ENCODE measurements around the gene WLS. TPM values are rescaled to one million over a fixed set of nuclear protein-coding genes. Genes with fewer than 3 reads are reported as not detected.
"Not testable (repeated sequence)": the region's sequence is repeated elsewhere in the genome, so short reads cannot be mapped to it uniquely, and the experiment has no call there.

WLS gene
- total RNA-seq, 4 donors from 2014 or later = 34.8 to 78.9 (median 44.4) TPM

- no peak overlapping the region for H3K4me3 ChIP-seq
- no peak overlapping the region for H3K27ac ChIP-seq
- TF ChIP-seq, protein P1, sequence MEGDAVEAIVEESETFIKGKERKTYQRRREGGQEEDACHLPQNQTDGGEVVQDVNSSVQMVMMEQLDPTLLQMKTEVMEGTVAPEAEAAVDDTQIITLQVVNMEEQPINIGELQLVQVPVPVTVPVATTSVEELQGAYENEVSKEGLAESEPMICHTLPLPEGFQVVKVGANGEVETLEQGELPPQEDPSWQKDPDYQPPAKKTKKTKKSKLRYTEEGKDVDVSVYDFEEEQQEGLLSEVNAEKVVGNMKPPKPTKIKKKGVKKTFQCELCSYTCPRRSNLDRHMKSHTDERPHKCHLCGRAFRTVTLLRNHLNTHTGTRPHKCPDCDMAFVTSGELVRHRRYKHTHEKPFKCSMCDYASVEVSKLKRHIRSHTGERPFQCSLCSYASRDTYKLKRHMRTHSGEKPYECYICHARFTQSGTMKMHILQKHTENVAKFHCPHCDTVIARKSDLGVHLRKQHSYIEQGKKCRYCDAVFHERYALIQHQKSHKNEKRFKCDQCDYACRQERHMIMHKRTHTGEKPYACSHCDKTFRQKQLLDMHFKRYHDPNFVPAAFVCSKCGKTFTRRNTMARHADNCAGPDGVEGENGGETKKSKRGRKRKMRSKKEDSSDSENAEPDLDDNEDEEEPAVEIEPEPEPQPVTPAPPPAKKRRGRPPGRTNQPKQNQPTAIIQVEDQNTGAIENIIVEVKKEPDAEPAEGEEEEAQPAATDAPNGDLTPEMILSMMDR (IDR thresholded peaks at IDR 0.05) = no peak
- TF ChIP-seq EP300 (IDR thresholded peaks at IDR 0.05) = no peak
- TF ChIP-seq POLR2A (IDR thresholded peaks at IDR 0.05) = no peak
- H3K4me1 ChIP-seq = no peaks in the 10 kb centered on the region
- DNase-seq (ENCODE audit: low spot score in 2 of 2) = no peak
- no peaks in the 10 kb centered on the region for H3K9me3 ChIP-seq
- H3K27me3 ChIP-seq = no peaks in the 10 kb centered on the region
- 68 to 76% methylated on average over 4 of the region's 4 CpGs for WGBS, 2 donors
- H3K36me3 ChIP-seq = no peaks in the 10 kb centered on the region
These were observed 41.2 kb upstream of the WLS start for GRCh38 chr1:68273530-68273929.

DNA sequence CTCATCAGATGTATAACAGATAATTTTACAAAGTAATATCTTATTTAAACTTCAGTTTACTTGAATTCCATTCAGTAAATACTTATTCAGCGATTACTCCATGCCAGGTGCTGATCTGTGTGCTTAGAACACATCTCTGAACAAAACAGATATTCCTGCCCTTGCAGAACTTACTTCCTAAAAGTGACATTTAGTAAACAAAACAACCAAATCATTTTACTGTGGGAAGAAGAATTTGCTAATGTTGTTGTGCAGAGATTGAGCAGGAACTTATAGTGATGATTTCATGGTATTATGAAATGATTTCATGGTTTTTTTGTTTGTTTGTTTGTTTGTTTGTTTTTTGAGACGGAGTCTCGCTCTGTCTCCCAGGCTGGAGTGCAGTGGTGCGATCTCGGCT, 39.3 kb upstream of the WLS start:
- TF ChIP-seq EP300 (IDR thresholded peaks at IDR 0.05) (no peak), POLR2A (IDR thresholded peaks at IDR 0.05) (no peak)
- TF ChIP-seq, protein P1 (IDR thresholded peaks at IDR 0.05) = no peak
- H3K4me1 ChIP-seq = no peaks in the 10 kb centered on the region
- no peak for DNase-seq (ENCODE audit: low spot score in 2 of 2)
- H3K27me3 ChIP-seq = no peaks in the 10 kb centered on the region
- 78 to 82% methylated on average over 5 of the region's 5 CpGs for WGBS, 2 donors
- H3K9me3 ChIP-seq = no peaks in the 10 kb centered on the region
- H3K4me3 ChIP-seq = no peak overlapping the region
- H3K27ac ChIP-seq = no peak overlapping the region
- H3K36me3 ChIP-seq = no peaks in the 10 kb centered on the region

DNA sequence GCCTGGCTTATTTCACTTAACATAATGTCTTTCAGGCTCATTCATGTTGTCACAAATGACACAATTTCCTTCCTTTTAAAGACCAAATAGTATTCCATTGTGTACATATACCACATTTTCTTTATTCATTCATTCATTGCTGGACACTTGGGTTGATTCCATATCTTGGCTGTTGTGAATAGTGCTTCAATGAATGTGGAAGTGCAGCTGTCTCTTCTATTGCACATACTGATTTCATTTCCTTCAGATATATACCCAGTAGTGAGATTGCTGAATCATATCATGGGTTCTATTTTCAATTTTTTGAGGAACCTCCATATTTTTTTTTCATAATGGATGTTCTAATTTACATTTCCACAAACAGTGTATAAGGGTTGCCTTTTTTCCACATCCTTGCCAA, 38.6 kb upstream of the WLS start:
- no peak for DNase-seq (ENCODE audit: low spot score in 2 of 2)
- Histone ChIP-seq H3K27ac (no peak overlapping the region), H3K9me3 (no peaks in the 10 kb centered on the region), H3K4me3 (no peak overlapping the region), H3K4me1 (no peaks in the 10 kb centered on the region), H3K27me3 (no peaks in the 10 kb centered on the region), H3K36me3 (no peaks in the 10 kb centered on the region)
- TF ChIP-seq, protein P1 (IDR thresholded peaks at IDR 0.05) = no peak
- TF ChIP-seq EP300 (IDR thresholded peaks at IDR 0.05) = peak in 1 of 2 donors; percentile 8

DNA sequence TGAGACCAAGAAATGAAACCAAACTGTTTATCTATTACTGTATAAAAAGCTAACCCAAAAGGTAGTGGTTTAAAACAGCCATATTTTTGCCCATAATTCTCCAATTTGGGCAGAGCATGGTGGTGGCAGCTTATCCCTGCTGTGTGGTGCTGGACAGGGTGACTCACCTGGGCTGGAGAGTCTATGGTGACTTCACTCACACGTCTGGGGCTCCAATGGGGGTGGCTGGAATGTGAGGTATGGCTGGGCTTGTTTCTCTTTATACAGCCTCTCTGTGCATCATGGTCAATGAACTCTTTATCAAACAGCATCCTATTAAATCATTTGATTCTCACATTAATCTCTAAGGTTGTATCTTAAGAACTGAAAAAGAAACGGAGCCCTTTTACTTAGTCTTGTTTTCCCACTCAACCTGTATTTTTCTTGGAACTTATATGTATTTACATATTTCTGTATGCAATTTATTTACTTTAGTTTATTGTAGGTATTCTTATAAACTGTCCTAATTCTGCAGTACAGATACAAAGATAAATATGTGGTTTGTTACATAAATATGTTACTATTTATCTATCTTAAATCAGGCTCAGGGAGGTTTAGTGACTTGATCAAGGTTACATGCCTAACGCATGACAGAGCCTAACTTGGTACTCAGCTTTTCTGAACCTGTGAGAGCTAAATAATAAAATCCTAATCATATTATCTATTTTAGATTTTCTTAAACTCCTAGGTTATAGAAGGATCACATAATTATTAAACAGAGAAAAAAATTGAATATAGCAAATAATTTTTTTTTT, 37.5 kb upstream of the WLS start:
- H3K36me3 ChIP-seq = no peaks in the 10 kb centered on the region
- WGBS, 2 donors = 52 to 63% methylated on average over 3 of the region's 3 CpGs
- H3K27me3 ChIP-seq = no peaks in the 10 kb centered on the region
- no peak for TF ChIP-seq POLR2A (IDR thresholded peaks at IDR 0.05)
- TF ChIP-seq, protein P1 (IDR thresholded peaks at IDR 0.05) = no peak
- TF ChIP-seq EP300 (IDR thresholded peaks at IDR 0.05) = no peak
- H3K9me3 ChIP-seq = no peaks in the 10 kb centered on the region
- no peak overlapping the region for H3K27ac ChIP-seq
- H3K4me3 ChIP-seq = no peak overlapping the region
- no peak for DNase-seq (ENCODE audit: low spot score in 2 of 2)
- H3K4me1 ChIP-seq = no peaks in the 10 kb centered on the region

- H3K36me3 ChIP-seq = no peaks in the 10 kb centered on the region
- H3K9me3 ChIP-seq = no peaks in the 10 kb centered on the region
- DNase-seq (ENCODE audit: low spot score in 2 of 2) = no peak
- no peaks in the 10 kb centered on the region for H3K27me3 ChIP-seq
- H3K4me3 ChIP-seq = no peak overlapping the region
- TF ChIP-seq POLR2A (IDR thresholded peaks at IDR 0.05) (no peak), EP300 (IDR thresholded peaks at IDR 0.05) (no peak)
- TF ChIP-seq, protein P1 (IDR thresholded peaks at IDR 0.05) = no peak
- no peaks in the 10 kb centered on the region for H3K4me1 ChIP-seq
- WGBS, 2 donors = 73 to 80% methylated on average over 4 of the region's 4 CpGs
- no peak overlapping the region for H3K27ac ChIP-seq
These were observed 36.7 kb upstream of the WLS start for GRCh38 chr1:68268896-68269483.

DNA sequence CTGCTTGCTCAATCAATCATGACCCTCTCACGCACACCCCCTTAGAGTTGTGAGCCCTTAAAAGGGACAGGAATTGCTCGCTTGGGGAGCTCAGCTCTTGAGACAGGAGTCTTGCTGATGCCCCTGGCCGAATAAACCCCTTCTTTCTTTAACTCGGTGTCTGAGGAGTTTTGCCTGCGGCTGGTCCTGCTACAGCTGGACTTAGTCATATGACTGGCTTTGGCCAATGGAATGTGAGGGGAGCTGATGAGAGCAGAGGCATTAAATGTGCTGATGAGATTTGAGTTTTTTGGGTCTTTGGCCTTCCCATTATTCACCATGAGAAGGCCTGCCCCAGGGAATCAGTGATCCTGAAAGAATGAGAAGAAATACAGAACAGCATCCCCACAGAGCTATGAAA, 24.5 kb upstream of the WLS start:
- not testable (repeated sequence) for DNase-seq (ENCODE audit: low spot score in 2 of 2); H3K27me3 ChIP-seq; H3K36me3 ChIP-seq; H3K9me3 ChIP-seq; H3K4me3 ChIP-seq; H3K27ac ChIP-seq; H3K4me1 ChIP-seq
- WGBS, 2 donors = 61 to 64% methylated on average over 5 of the region's 5 CpGs

Measured in tibial nerve (tissue), 4 donors.